ENCODE data around the gene MARS1.

GRCh38 chr12:57473392-57473791, 14.5 kb upstream of the MARS1 start:
- TF ChIP-seq CTCF (IDR thresholded peaks at IDR 0.05) (no peak), POLR2A (IDR thresholded peaks at IDR 0.05) (no peak)

All from uterus (tissue), 2 donors.